T-cell (primary cell): ENCODE data around the gene SMIM7. TPM values are rescaled to one million over a fixed set of nuclear protein-coding genes. Genes with fewer than 3 reads are reported as not detected.

Experiments
- ATAC-seq, 4 experiments: fragments of 200-7000 bp in 3 of 4; fragments of 150-1000 bp in 1 of 4; cut with Tn5 transposase; replicated peaks in 1 of 4; 1 replicate in 3 of 4; 2 replicates in 1 of 4; pipeline ENCODE4 v1.10.0; 2021; ENCODE audit warnings: moderate library complexity in 3 of 4, mild to moderate bottlenecking in 2 of 4, moderate number of reproducible peaks in 1 of 4
- CTCF ChIA-PET, 2 donors: fragments of 300-600 bp; sonication (Branson Sonifier 250); formaldehyde crosslinking; loops; one replicate each; lab custom pipeline; 2022; ENCODE audit warnings: antibody characterized with exemption in 2 of 2; lab: Charles Lee
- POLR2A ChIA-PET, 2 donors: fragments of 300-600 bp; sonication (Branson Sonifier 250); formaldehyde crosslinking; loops; one replicate each; lab custom pipeline; 2022; ENCODE audit warnings: antibody characterized with exemption in 2 of 2; lab: Charles Lee
- DNase-seq, 35 experiments: peaks; one replicate each; pipeline versions ENCODE4 v3.0.0 to v3.0.0-alpha.2; 2013 to 2023
- H3K27ac ChIP-seq: one replicate; pipeline ENCODE4 v1.5.1; 2013; ENCODE audit warnings: low read length
- H3K27me3 ChIP-seq, 2 experiments: replicated peaks in 1 of 2; 1 replicate in 1 of 2; 2 replicates in 1 of 2; pipeline versions ENCODE4 v1.6.1 to v1.7.0; 2013; ENCODE audit warnings: low read length in 1 of 2, mixed read lengths in 1 of 2; ENCODE audit not compliant: control insufficient read depth in 2 of 2, insufficient read depth in 2 of 2; ENCODE audit errors: extremely low read depth in 1 of 2
- H3K36me3 ChIP-seq, 2 donors: 1 replicate in 1 of 2; 2 replicates in 1 of 2; pipeline versions ENCODE4 v1.6.1 to v1.7.0; 2013; ENCODE audit warnings: low read length in 1 of 2; ENCODE audit not compliant: control insufficient read depth in 2 of 2, insufficient read depth in 1 of 2; ENCODE audit errors: extremely low read depth in 1 of 2
- H3K4me1 ChIP-seq, 2 experiments: 1 replicate in 1 of 2; 2 replicates in 1 of 2; pipeline versions ENCODE4 v1.6.1 to v1.7.0; 2013; ENCODE audit warnings: low read length in 2 of 2, mixed read lengths in 1 of 2; ENCODE audit not compliant: insufficient read depth in 2 of 2, control insufficient read depth in 1 of 2; ENCODE audit errors: extremely low read depth in 1 of 2
- H3K4me3 ChIP-seq, 2 donors: 1 replicate in 1 of 2; 2 replicates in 1 of 2; pipeline versions ENCODE4 v1.5.1 to v1.7.0; 2013; ENCODE audit warnings: mild to moderate bottlenecking in 2 of 2, low read length in 1 of 2, moderate library complexity in 1 of 2; ENCODE audit not compliant: control insufficient read depth in 1 of 2; ENCODE audit errors: extremely low read depth in 1 of 2
- H3K9me3 ChIP-seq: 2 replicates; pipeline ENCODE4 v1.7.0; 2013
- H3K27ac Mint-ChIP-seq, 2 donors: one replicate each; pipeline ENCODE4 v1.8.0; 2020 to 2021; ENCODE audit warnings: mild to moderate bottlenecking in 2 of 2, mixed read lengths in 2 of 2
- H3K27me3 Mint-ChIP-seq, 2 donors: one replicate each; pipeline ENCODE4 v1.8.0; 2021 to 2022; ENCODE audit warnings: mixed read lengths in 2 of 2
- H3K36me3 Mint-ChIP-seq: one replicate; pipeline ENCODE4 v1.8.0; 2021; ENCODE audit warnings: mixed read lengths
- H3K4me1 Mint-ChIP-seq, 3 donors: one replicate each; pipeline ENCODE4 v1.8.0; 2020 to 2022; ENCODE audit warnings: mixed read lengths in 3 of 3, mild to moderate bottlenecking in 1 of 3
- H3K4me3 Mint-ChIP-seq, 3 donors: one replicate each; pipeline ENCODE4 v1.8.0; 2020 to 2022; ENCODE audit warnings: mild to moderate bottlenecking in 3 of 3, mixed read lengths in 3 of 3, moderate library complexity in 3 of 3
- H3K9me3 Mint-ChIP-seq, 3 donors: one replicate each; pipeline ENCODE4 v1.8.0; 2020 to 2022; ENCODE audit warnings: mixed read lengths in 3 of 3
- WGBS: methylation state at CpG from one replicate; pipeline ENCODE4 v1.1.5; 2013; ENCODE audit warnings: missing lambda C conversion rate; ENCODE audit not compliant: insufficient coverage; 5-methylcytosine and 5-hydroxymethylcytosine counted together
- total RNA-seq, 35 experiments: library from RNA in 6 of 35; stranded (reverse) in 6 of 35; fragments of 120-200 nt in 1 of 35; gene quantifications; one replicate each; pipeline versions ENCODE4 v1.2.1 to v1.2.4 and lab custom pipeline; 2013 to 2026

The SMIM7 gene
- total RNA-seq, 5 donors from 2014 or later (not counting 1 experiment from before 2014, with no cell fraction given), result 56.7 to 77.6 (median 73.1) TPM

GRCh38 chr19:16624236-16624635 is 35.7 kb downstream of the SMIM7 start:
- Mint-ChIP-seq H3K27ac (no peak overlapping the region), H3K4me1 (peaks cover 74 to 79% (median 77%) of the 10 kb centered on the region in 3 donors), H3K9me3 (no peaks in the 10 kb centered on the region), H3K36me3 (peaks cover 4% of the 10 kb centered on the region), H3K27me3 (no peaks in the 10 kb centered on the region), H3K4me3 (no peak overlapping the region)
- no peaks in the 10 kb centered on the region for H3K9me3 ChIP-seq
- POLR2A ChIA-PET, result interaction anchor here (0.6 to 0.7 kb wide), 3 partner anchors 23 to 1120 kb away, joined by 3 to 7 read pairs (median 6); no protein-coding TSS in a partner anchor
- CTCF ChIA-PET, result interaction anchor here in 1 of 2 donors (0.5 to 0.7 kb wide), 2 partner anchors 11 to 119 kb away, joined by 3 to 4 read pairs; no protein-coding TSS in a partner anchor
- no peak overlapping the region for H3K27ac ChIP-seq
- peaks cover 6 to 25% of the 10 kb centered on the region in 2 donors for H3K36me3 ChIP-seq
- ATAC-seq (no peak), DNase-seq (no peak)
- H3K27me3 ChIP-seq, result no peaks in the 10 kb centered on the region
- 94% methylated on average over 10 of the region's 10 CpGs for WGBS
- H3K4me1 ChIP-seq, result peaks cover 14 to 55% of the 10 kb centered on the region in 2 experiments
- no peak overlapping the region for H3K4me3 ChIP-seq

GRCh38 chr19:16623576-16623975 is 36.4 kb downstream of the SMIM7 start:
- WGBS, result 60% methylated on average over 1 of the region's 6 CpGs
- peaks cover 76 to 80% (median 80%) of the 10 kb centered on the region in 3 donors for H3K4me1 Mint-ChIP-seq
- no peaks in the 10 kb centered on the region for H3K9me3 Mint-ChIP-seq
- H3K4me3 Mint-ChIP-seq, result no peak overlapping the region
- CTCF ChIA-PET, result no interaction called here
- H3K36me3 Mint-ChIP-seq, result peaks cover 4% of the 10 kb centered on the region
- Histone ChIP-seq H3K4me3 (no peak overlapping the region), H3K9me3 (no peaks in the 10 kb centered on the region), H3K27me3 (no peaks in the 10 kb centered on the region), H3K4me1 (peaks cover 13 to 49% of the 10 kb centered on the region in 2 experiments), H3K36me3 (peaks cover 6 to 25% of the 10 kb centered on the region in 2 donors), H3K27ac (no peak overlapping the region)
- H3K27ac Mint-ChIP-seq, result no peak overlapping the region
- no peaks in the 10 kb centered on the region for H3K27me3 Mint-ChIP-seq
- POLR2A ChIA-PET, result no interaction called here
- DNase-seq, result no peak
- no peak for ATAC-seq

- no peak overlapping the region for H3K27ac Mint-ChIP-seq
- no peaks in the 10 kb centered on the region for H3K9me3 Mint-ChIP-seq
- DNase-seq (no peak), ATAC-seq (no peak)
- H3K36me3 Mint-ChIP-seq, result peaks cover 4% of the 10 kb centered on the region
- H3K4me1 Mint-ChIP-seq, result peaks cover 81 to 84% (median 83%) of the 10 kb centered on the region in 3 donors
- 100% methylated on average over 2 of the region's 2 CpGs for WGBS
- peaks cover 13 to 53% of the 10 kb centered on the region in 2 experiments for H3K4me1 ChIP-seq
- POLR2A ChIA-PET, result interaction anchor here in 1 of 2 donors (0.6 kb wide), 1 partner anchor 36 kb away, joined by 7 read pairs; no protein-coding TSS in a partner anchor
- H3K4me3 Mint-ChIP-seq, result no peak overlapping the region
- CTCF ChIA-PET, result no interaction called here
- H3K4me3 ChIP-seq, result no peak overlapping the region
- no peak overlapping the region for H3K27ac ChIP-seq
- H3K27me3 Mint-ChIP-seq, result no peaks in the 10 kb centered on the region
- H3K36me3 ChIP-seq, result peaks cover 6 to 25% of the 10 kb centered on the region in 2 donors
- no peaks in the 10 kb centered on the region for H3K27me3 ChIP-seq
- no peaks in the 10 kb centered on the region for H3K9me3 ChIP-seq
These were observed 36.9 kb downstream of the SMIM7 start for GRCh38 chr19:16623066-16623465.

- H3K4me3 Mint-ChIP-seq, result no peak overlapping the region
- Histone ChIP-seq H3K4me3 (no peak overlapping the region), H3K27me3 (no peaks in the 10 kb centered on the region), H3K36me3 (peaks cover 6 to 25% of the 10 kb centered on the region in 2 donors), H3K27ac (no peak overlapping the region), H3K4me1 (peaks cover 9 to 58% of the 10 kb centered on the region in 2 experiments), H3K9me3 (no peaks in the 10 kb centered on the region)
- no peak for DNase-seq
- H3K27ac Mint-ChIP-seq, result no peak overlapping the region
- peaks cover 4% of the 10 kb centered on the region for H3K36me3 Mint-ChIP-seq
- WGBS, result 81% methylated on average over 6 of the region's 7 CpGs
- ChIA-PET POLR2A (no interaction called here), CTCF (no interaction called here)
- ATAC-seq, result no peak
- H3K27me3 Mint-ChIP-seq, result no peaks in the 10 kb centered on the region
- H3K4me1 Mint-ChIP-seq, result peaks cover 88 to 95% (median 92%) of the 10 kb centered on the region in 3 donors
- H3K9me3 Mint-ChIP-seq, result no peaks in the 10 kb centered on the region
These were observed 38.7 kb downstream of the SMIM7 start for GRCh38 chr19:16621165-16621800.

GRCh38 chr19:16620584-16620983 is 39.4 kb downstream of the SMIM7 start:
- Mint-ChIP-seq H3K9me3 (no peaks in the 10 kb centered on the region), H3K4me1 (peaks cover 88 to 95% (median 92%) of the 10 kb centered on the region in 3 donors), H3K27ac (no peak overlapping the region), H3K27me3 (no peaks in the 10 kb centered on the region), H3K4me3 (no peak overlapping the region), H3K36me3 (peaks cover 4% of the 10 kb centered on the region)
- DNase-seq (no peak), ATAC-seq (no peak)
- H3K4me1 ChIP-seq, result peaks cover 5 to 61% of the 10 kb centered on the region in 2 experiments
- H3K27me3 ChIP-seq, result no peaks in the 10 kb centered on the region
- H3K27ac ChIP-seq, result no peak overlapping the region
- peaks cover 6 to 23% of the 10 kb centered on the region in 2 donors for H3K36me3 ChIP-seq
- ChIA-PET POLR2A (no interaction called here), CTCF (no interaction called here)
- no peak overlapping the region for H3K4me3 ChIP-seq
- H3K9me3 ChIP-seq, result no peaks in the 10 kb centered on the region
- 100% methylated on average over 1 of the region's 3 CpGs for WGBS

- DNase-seq, result no peak
- H3K27me3 ChIP-seq, result no peaks in the 10 kb centered on the region
- H3K4me1 ChIP-seq, result peaks cover 8 to 63% of the 10 kb centered on the region in 2 experiments
- Mint-ChIP-seq H3K4me3 (no peak overlapping the region), H3K9me3 (no peaks in the 10 kb centered on the region), H3K27ac (no peak overlapping the region), H3K36me3 (no peaks in the 10 kb centered on the region), H3K27me3 (no peaks in the 10 kb centered on the region), H3K4me1 (peaks cover 88 to 94% (median 92%) of the 10 kb centered on the region in 3 donors)
- H3K36me3 ChIP-seq, result peaks cover 6 to 18% of the 10 kb centered on the region in 2 donors
- no peak overlapping the region for H3K4me3 ChIP-seq
- no CpG with 5 or more reads among the region's 5 CpGs for WGBS
- H3K27ac ChIP-seq, result no peak overlapping the region
- CTCF ChIA-PET, result no interaction called here
- no peaks in the 10 kb centered on the region for H3K9me3 ChIP-seq
- POLR2A ChIA-PET, result no interaction called here
- no peak for ATAC-seq
These were observed 39.9 kb downstream of the SMIM7 start for GRCh38 chr19:16620018-16620417.
